ENCODE results near the gene SLC6A1. TPM values are rescaled to one million over a fixed set of nuclear protein-coding genes. Genes with fewer than 3 reads are reported as not detected.
A peak's percentile ranks its signal among the peaks of the same experiment; 100 is the strongest.

The SLC6A1 gene
- total RNA-seq, 1 experiment from 2014 or later = not detected

DNA sequence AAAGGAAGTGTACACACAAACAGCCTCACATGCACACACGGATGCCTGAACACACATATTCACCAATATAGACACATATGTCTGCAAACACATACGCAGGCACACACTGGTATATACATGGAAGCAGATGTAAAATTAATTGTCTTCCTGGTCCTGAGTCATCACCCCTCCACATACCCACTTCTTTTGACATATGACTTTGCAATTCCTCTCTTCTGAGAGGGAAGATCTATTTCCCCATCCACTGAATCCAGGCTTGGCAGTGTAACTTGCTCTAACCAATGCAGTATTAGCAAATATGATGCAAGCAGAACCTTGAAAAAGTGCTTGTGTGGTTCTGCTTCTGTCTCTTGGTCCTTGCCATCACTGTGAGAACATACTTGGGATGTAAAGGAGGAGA is 84.9 kb downstream of the SLC6A1 start:
- no peaks in the 10 kb centered on the region for H3K4me1 ChIP-seq (ENCODE audit: insufficient read depth, low read length, poor library complexity, severe bottlenecking)
- TF ChIP-seq, protein P1, sequence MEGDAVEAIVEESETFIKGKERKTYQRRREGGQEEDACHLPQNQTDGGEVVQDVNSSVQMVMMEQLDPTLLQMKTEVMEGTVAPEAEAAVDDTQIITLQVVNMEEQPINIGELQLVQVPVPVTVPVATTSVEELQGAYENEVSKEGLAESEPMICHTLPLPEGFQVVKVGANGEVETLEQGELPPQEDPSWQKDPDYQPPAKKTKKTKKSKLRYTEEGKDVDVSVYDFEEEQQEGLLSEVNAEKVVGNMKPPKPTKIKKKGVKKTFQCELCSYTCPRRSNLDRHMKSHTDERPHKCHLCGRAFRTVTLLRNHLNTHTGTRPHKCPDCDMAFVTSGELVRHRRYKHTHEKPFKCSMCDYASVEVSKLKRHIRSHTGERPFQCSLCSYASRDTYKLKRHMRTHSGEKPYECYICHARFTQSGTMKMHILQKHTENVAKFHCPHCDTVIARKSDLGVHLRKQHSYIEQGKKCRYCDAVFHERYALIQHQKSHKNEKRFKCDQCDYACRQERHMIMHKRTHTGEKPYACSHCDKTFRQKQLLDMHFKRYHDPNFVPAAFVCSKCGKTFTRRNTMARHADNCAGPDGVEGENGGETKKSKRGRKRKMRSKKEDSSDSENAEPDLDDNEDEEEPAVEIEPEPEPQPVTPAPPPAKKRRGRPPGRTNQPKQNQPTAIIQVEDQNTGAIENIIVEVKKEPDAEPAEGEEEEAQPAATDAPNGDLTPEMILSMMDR (conservative IDR thresholded peaks at IDR 0.05; ENCODE audit: low read depth, low read length) = no peak
- no peak for TF ChIP-seq EZH2 (IDR thresholded peaks at IDR 0.05; ENCODE audit: borderline replicate concordance, low read depth, low read length, poor library complexity, severe bottlenecking)
- H3K4me3 ChIP-seq (ENCODE audit: low read depth, low read length, poor library complexity, severe bottlenecking) = no peak overlapping the region
- no peaks in the 10 kb centered on the region for H3K27me3 ChIP-seq (replicated peaks; ENCODE audit: insufficient read depth, low read depth, low read length, poor library complexity)
- intact Hi-C loops (cut with micrococcal nuclease; ENCODE audit: unreplicated experiment) = no loop called here
- DNase-seq (ENCODE audit: low spot score) = no peak
- ChIA-PET POLR2A (ENCODE audit: low non-redundant PET) (no interaction called here), CTCF (no interaction called here)
- no peaks in the 10 kb centered on the region for H3K9me3 ChIP-seq (ENCODE audit: low read depth, low read length, poor library complexity, severe bottlenecking)
- BruUV-seq (replicated peaks) = no TSS peak
- H3K27ac ChIP-seq (ENCODE audit: low read depth, low read length, poor library complexity, severe bottlenecking) = no peak overlapping the region
- no peaks in the 10 kb centered on the region for H3K36me3 ChIP-seq (ENCODE audit: insufficient read depth, low read length, poor library complexity, severe bottlenecking)

GRCh38 chr3:11078826-11079515 is 86.4 kb downstream of the SLC6A1 start:
- CTCF ChIA-PET = no interaction called here
- POLR2A ChIA-PET (ENCODE audit: low non-redundant PET) = no interaction called here
- Histone ChIP-seq H3K9me3 (ENCODE audit: low read depth, low read length, poor library complexity, severe bottlenecking) (no peaks in the 10 kb centered on the region), H3K4me1 (ENCODE audit: insufficient read depth, low read length, poor library complexity, severe bottlenecking) (no peaks in the 10 kb centered on the region), H3K27ac (ENCODE audit: low read depth, low read length, poor library complexity, severe bottlenecking) (no peak overlapping the region), H3K4me3 (ENCODE audit: low read depth, low read length, poor library complexity, severe bottlenecking) (no peak overlapping the region), H3K27me3 (replicated peaks; ENCODE audit: insufficient read depth, low read depth, low read length, poor library complexity) (no peaks in the 10 kb centered on the region), H3K36me3 (ENCODE audit: insufficient read depth, low read length, poor library complexity, severe bottlenecking) (no peaks in the 10 kb centered on the region)
- BruUV-seq (replicated peaks) = no TSS peak
- intact Hi-C loops (cut with micrococcal nuclease; ENCODE audit: unreplicated experiment) = no loop called here
- TF ChIP-seq EZH2 (IDR thresholded peaks at IDR 0.05; ENCODE audit: borderline replicate concordance, low read depth, low read length, poor library complexity, severe bottlenecking) = no peak
- DNase-seq (ENCODE audit: low spot score) = no peak

- ChIA-PET POLR2A (ENCODE audit: low non-redundant PET) (no interaction called here), CTCF (no interaction called here)
- intact Hi-C loops (cut with micrococcal nuclease; ENCODE audit: unreplicated experiment) = no loop called here
- Histone ChIP-seq H3K36me3 (ENCODE audit: insufficient read depth, low read length, poor library complexity, severe bottlenecking) (no peaks in the 10 kb centered on the region), H3K4me3 (ENCODE audit: low read depth, low read length, poor library complexity, severe bottlenecking) (no peak overlapping the region), H3K27ac (ENCODE audit: low read depth, low read length, poor library complexity, severe bottlenecking) (no peak overlapping the region), H3K9me3 (ENCODE audit: low read depth, low read length, poor library complexity, severe bottlenecking) (no peaks in the 10 kb centered on the region), H3K4me1 (ENCODE audit: insufficient read depth, low read length, poor library complexity, severe bottlenecking) (no peaks in the 10 kb centered on the region), H3K27me3 (replicated peaks; ENCODE audit: insufficient read depth, low read depth, low read length, poor library complexity) (no peaks in the 10 kb centered on the region)
- no peak for DNase-seq (ENCODE audit: low spot score)
- BruUV-seq (replicated peaks) = no TSS peak
- TF ChIP-seq, protein P1 (conservative IDR thresholded peaks at IDR 0.05; ENCODE audit: low read depth, low read length) = no peak
- no peak for TF ChIP-seq EZH2 (IDR thresholded peaks at IDR 0.05; ENCODE audit: borderline replicate concordance, low read depth, low read length, poor library complexity, severe bottlenecking)
These were observed 87.9 kb downstream of the SLC6A1 start for GRCh38 chr3:11080492-11080891.

DNA sequence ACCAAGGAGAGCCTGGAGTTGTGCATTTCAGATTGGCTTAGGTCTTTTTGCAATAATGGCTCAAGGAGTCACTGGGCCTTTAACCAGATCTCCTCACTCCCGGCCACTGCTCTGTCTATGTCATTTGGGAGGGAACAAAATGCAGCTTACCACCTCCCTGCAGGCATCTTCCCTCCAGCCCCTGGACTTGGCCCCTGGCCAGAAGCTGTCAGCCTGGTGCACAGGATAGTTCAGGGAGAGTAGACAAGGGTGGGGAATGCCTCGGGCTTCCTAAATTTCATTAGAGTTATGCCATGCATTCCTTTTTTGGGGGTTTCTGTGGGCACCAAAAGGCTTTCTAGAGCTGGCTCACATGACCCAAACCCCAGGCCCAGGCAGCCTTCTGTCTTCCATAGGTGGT is 91.5 kb downstream of the SLC6A1 start:
- no TSS peak for BruUV-seq (replicated peaks)
- no peaks in the 10 kb centered on the region for H3K27me3 ChIP-seq (replicated peaks; ENCODE audit: insufficient read depth, low read depth, low read length, poor library complexity)
- peaks cover 2% of the 10 kb centered on the region for H3K4me1 ChIP-seq (ENCODE audit: insufficient read depth, low read length, poor library complexity, severe bottlenecking)
- intact Hi-C loops (cut with micrococcal nuclease; ENCODE audit: unreplicated experiment) = no loop called here
- ChIA-PET CTCF (no interaction called here), POLR2A (ENCODE audit: low non-redundant PET) (no interaction called here)
- H3K9me3 ChIP-seq (ENCODE audit: low read depth, low read length, poor library complexity, severe bottlenecking) = no peaks in the 10 kb centered on the region
- H3K4me3 ChIP-seq (ENCODE audit: low read depth, low read length, poor library complexity, severe bottlenecking) = no peak overlapping the region
- no peak overlapping the region for H3K27ac ChIP-seq (ENCODE audit: low read depth, low read length, poor library complexity, severe bottlenecking)
- DNase-seq (ENCODE audit: low spot score) = peak; percentile 39
- no peaks in the 10 kb centered on the region for H3K36me3 ChIP-seq (ENCODE audit: insufficient read depth, low read length, poor library complexity, severe bottlenecking)
- TF ChIP-seq EZH2 (IDR thresholded peaks at IDR 0.05; ENCODE audit: borderline replicate concordance, low read depth, low read length, poor library complexity, severe bottlenecking) = no peak
